Trophoblast cell (in vitro differentiated cells and primary cell): ENCODE data around the gene TBCK.
"Not testable (repeated sequence)": the region's sequence is repeated elsewhere in the genome, so short reads cannot be mapped to it uniquely, and the experiment has no call there.

Source experiments
- DNase-seq, 2 donors: peaks; one replicate each; pipeline ENCODE4 v3.0.0-alpha.2; 2016
- H2AFZ ChIP-seq: 2 replicates; pipeline ENCODE4 v1.6.1; 2013; ENCODE audit warnings: low read length, moderate library complexity, mild to moderate bottlenecking; ENCODE audit not compliant: insufficient read depth, poor library complexity
- H2AK5ac ChIP-seq: 2 replicates; pipeline ENCODE4 v1.6.1; 2013; ENCODE audit warnings: mild to moderate bottlenecking, low read length
- H2BK120ac ChIP-seq: 2 replicates; pipeline ENCODE4 v1.6.1; 2013; ENCODE audit warnings: low read length, mild to moderate bottlenecking, moderate library complexity; ENCODE audit not compliant: insufficient read depth, poor library complexity
- H2BK12ac ChIP-seq: 2 replicates; pipeline ENCODE4 v1.6.1; 2013; ENCODE audit warnings: mild to moderate bottlenecking, low read length, moderate library complexity
- H2BK5ac ChIP-seq: 2 replicates; pipeline ENCODE4 v1.6.1; 2013; ENCODE audit warnings: low read length, low read depth, moderate library complexity, mild to moderate bottlenecking; ENCODE audit not compliant: poor library complexity
- H3K14ac ChIP-seq: 2 replicates; pipeline ENCODE4 v1.6.1; 2013; ENCODE audit warnings: mild to moderate bottlenecking, low read length
- H3K18ac ChIP-seq: 2 replicates; pipeline ENCODE4 v1.6.1; 2013; ENCODE audit warnings: mild to moderate bottlenecking, low read length
- H3K23ac ChIP-seq: 2 replicates; pipeline ENCODE4 v1.6.1; 2013; ENCODE audit warnings: low read length
- H3K27ac ChIP-seq: 2 replicates; pipeline ENCODE4 v1.5.1; 2013; ENCODE audit warnings: low read depth, mild to moderate bottlenecking, inconsistent platforms, low read length, moderate library complexity
- H3K27me3 ChIP-seq: 2 replicates; pipeline ENCODE4 v1.6.1; 2013; ENCODE audit warnings: inconsistent platforms, mild to moderate bottlenecking, low read length, moderate library complexity; ENCODE audit not compliant: insufficient read depth
- H3K36me3 ChIP-seq, 2 experiments: 1 replicate in 1 of 2; 2 replicates in 1 of 2; pipeline ENCODE4 v1.6.1; 2013; ENCODE audit warnings: low read length in 2 of 2, mild to moderate bottlenecking in 2 of 2, moderate library complexity in 1 of 2; ENCODE audit not compliant: insufficient read depth in 2 of 2, control insufficient read depth in 1 of 2
- H3K4ac ChIP-seq: 2 replicates; pipeline ENCODE4 v1.6.1; 2013; ENCODE audit warnings: low read depth, mild to moderate bottlenecking, low read length, moderate library complexity
- H3K4me1 ChIP-seq, 2 experiments: 1 replicate in 1 of 2; 2 replicates in 1 of 2; pipeline ENCODE4 v1.6.1; 2013; ENCODE audit warnings: low read length in 2 of 2, mild to moderate bottlenecking in 2 of 2, moderate library complexity in 1 of 2; ENCODE audit not compliant: insufficient read depth in 2 of 2, control insufficient read depth in 1 of 2
- H3K4me2 ChIP-seq: 2 replicates; pipeline ENCODE4 v1.6.1; 2013; ENCODE audit warnings: inconsistent platforms, mild to moderate bottlenecking, low read length, moderate library complexity
- H3K4me3 ChIP-seq: 2 replicates; pipeline ENCODE4 v1.5.1; 2013; ENCODE audit warnings: mild to moderate bottlenecking, low read depth, low read length, inconsistent platforms
- H3K79me1 ChIP-seq: one replicate; pipeline ENCODE4 v1.6.1; 2013; ENCODE audit warnings: low read length
- H3K79me2 ChIP-seq: 2 replicates; pipeline ENCODE4 v1.6.1; 2013; ENCODE audit warnings: low read length, mild to moderate bottlenecking; ENCODE audit not compliant: control insufficient read depth, insufficient read depth, poor library complexity
- H3K9ac ChIP-seq: 2 replicates; pipeline ENCODE4 v1.6.1; 2013; ENCODE audit warnings: mild to moderate bottlenecking, low read length
- H3K9me3 ChIP-seq: 2 replicates; pipeline ENCODE4 v1.6.1; 2013; ENCODE audit warnings: low read depth, mild to moderate bottlenecking, control low read depth, inconsistent platforms, low read length; ENCODE audit not compliant: insufficient read depth
- H4K12ac ChIP-seq: 2 replicates; pipeline ENCODE4 v1.6.1; 2013; ENCODE audit warnings: low read depth, mild to moderate bottlenecking, low read length, moderate library complexity
- H4K8ac ChIP-seq: 2 replicates; pipeline ENCODE4 v1.6.1; 2013; ENCODE audit warnings: low read depth, mild to moderate bottlenecking, low read length, moderate library complexity
- H4K91ac ChIP-seq: one replicate; pipeline ENCODE4 v1.6.1; 2013; ENCODE audit warnings: low read depth, mild to moderate bottlenecking, low read length, moderate library complexity
- WGBS: extraction: QIAGEN DNeasy Blood & Tissue Kit; methylation state at CpG from one replicate; pipeline ENCODE4 v1.1.7; 2013; ENCODE audit warnings: missing lambda C conversion rate; ENCODE audit not compliant: insufficient read length, insufficient coverage; ENCODE audit errors: extremely low coverage; 5-methylcytosine and 5-hydroxymethylcytosine counted together

Gene TBCK

GRCh38 chr4:106119949-106120555, 196.0 kb downstream of the TBCK start:
- not testable (repeated sequence) for H3K4ac ChIP-seq, H4K91ac ChIP-seq, H3K27me3 ChIP-seq, DNase-seq, H3K4me3 ChIP-seq, H2AK5ac ChIP-seq, H2BK12ac ChIP-seq, H3K4me2 ChIP-seq, H3K18ac ChIP-seq, H2BK120ac ChIP-seq, H3K4me1 ChIP-seq, H3K23ac ChIP-seq, H2BK5ac ChIP-seq, H3K79me2 ChIP-seq, H3K79me1 ChIP-seq, H4K12ac ChIP-seq, H3K36me3 ChIP-seq, H4K8ac ChIP-seq, H3K9ac ChIP-seq, H2AFZ ChIP-seq, H3K27ac ChIP-seq, H3K14ac ChIP-seq, H3K9me3 ChIP-seq
- no CpG with 5 or more reads among the region's 28 CpGs for WGBS

DNA sequence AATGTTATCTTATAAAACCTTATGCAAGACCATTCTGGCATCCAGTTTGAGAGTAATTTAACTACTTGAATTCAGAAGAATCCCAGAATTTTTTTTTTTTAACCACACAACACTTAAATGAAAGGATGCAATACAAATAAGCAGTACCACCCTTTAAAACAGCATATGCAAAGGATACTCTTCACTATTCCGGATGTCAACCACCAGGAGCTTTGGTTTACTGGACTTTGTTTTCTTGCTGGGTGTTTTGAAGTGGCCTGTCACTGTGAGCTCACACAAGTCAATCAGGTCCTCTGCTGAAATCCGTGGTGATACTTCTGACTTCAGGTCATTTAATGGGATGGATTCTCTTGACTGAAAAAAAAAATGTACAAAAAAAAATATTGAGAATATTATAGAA, 200.0 kb downstream of the TBCK start:
- no peak overlapping the region for H3K27ac ChIP-seq
- H3K4me2 ChIP-seq: no peak overlapping the region
- no CpG with 5 or more reads among the region's 2 CpGs for WGBS
- no peak overlapping the region for H2BK5ac ChIP-seq
- no peaks in the 10 kb centered on the region for H3K4me1 ChIP-seq
- H3K79me2 ChIP-seq: no peaks in the 10 kb centered on the region
- no peaks in the 10 kb centered on the region for H3K9me3 ChIP-seq
- no peak overlapping the region for H4K91ac ChIP-seq
- H3K9ac ChIP-seq: no peak overlapping the region
- no peaks in the 10 kb centered on the region for H3K79me1 ChIP-seq
- peaks cover 2 to 6% of the 10 kb centered on the region in 2 experiments for H3K36me3 ChIP-seq
- no peak overlapping the region for H3K4ac ChIP-seq
- H2AK5ac ChIP-seq: no peak overlapping the region
- H2BK120ac ChIP-seq: no peak overlapping the region
- H2AFZ ChIP-seq: no peak overlapping the region
- no peak overlapping the region for H3K4me3 ChIP-seq
- no peak overlapping the region for H3K18ac ChIP-seq
- H2BK12ac ChIP-seq: no peak overlapping the region
- no peak overlapping the region for H4K12ac ChIP-seq
- no peak overlapping the region for H4K8ac ChIP-seq
- H3K27me3 ChIP-seq: no peaks in the 10 kb centered on the region
- no peak overlapping the region for H3K23ac ChIP-seq
- no peak overlapping the region for H3K14ac ChIP-seq
- DNase-seq: no peak

- H3K79me2 ChIP-seq: no peaks in the 10 kb centered on the region
- H2BK12ac ChIP-seq: no peak overlapping the region
- no peak overlapping the region for H3K4me2 ChIP-seq
- no peaks in the 10 kb centered on the region for H3K79me1 ChIP-seq
- no CpG with 5 or more reads among the region's 8 CpGs for WGBS
- H2AK5ac ChIP-seq: no peak overlapping the region
- no peak overlapping the region for H4K91ac ChIP-seq
- no peaks in the 10 kb centered on the region for H3K27me3 ChIP-seq
- H3K9me3 ChIP-seq: peaks cover 3% of the 10 kb centered on the region
- H3K36me3 ChIP-seq: peaks cover 4 to 11% of the 10 kb centered on the region in 2 experiments
- no peak overlapping the region for H3K18ac ChIP-seq
- peak; percentile 8 to 41 for DNase-seq
- no peak overlapping the region for H4K12ac ChIP-seq
- H2BK5ac ChIP-seq: no peak overlapping the region
- H3K27ac ChIP-seq: no peak overlapping the region
- H2AFZ ChIP-seq: no peak overlapping the region
- H3K4me1 ChIP-seq: no peaks in the 10 kb centered on the region
- no peak overlapping the region for H3K4ac ChIP-seq
- no peak overlapping the region for H3K4me3 ChIP-seq
- H3K14ac ChIP-seq: no peak overlapping the region
- no peak overlapping the region for H4K8ac ChIP-seq
- H3K23ac ChIP-seq: no peak overlapping the region
- no peak overlapping the region for H2BK120ac ChIP-seq
- H3K9ac ChIP-seq: no peak overlapping the region
These were observed 201.7 kb downstream of the TBCK start for GRCh38 chr4:106114270-106114669.

GRCh38 chr4:106111778-106112469, 204.1 kb downstream of the TBCK start:
- not testable (repeated sequence) for H3K9ac ChIP-seq, H2BK12ac ChIP-seq, H3K4me2 ChIP-seq, H3K18ac ChIP-seq, H3K9me3 ChIP-seq, H3K27me3 ChIP-seq, H3K23ac ChIP-seq, H3K4me1 ChIP-seq, H3K79me2 ChIP-seq, H2BK5ac ChIP-seq, H3K27ac ChIP-seq, H3K14ac ChIP-seq, H3K4me3 ChIP-seq, H4K12ac ChIP-seq, H4K91ac ChIP-seq, H3K4ac ChIP-seq, H4K8ac ChIP-seq, H3K79me1 ChIP-seq, H2BK120ac ChIP-seq, H2AK5ac ChIP-seq, H2AFZ ChIP-seq
- peak in 1 of 2 donors; percentile 18 for DNase-seq
- no CpG with 5 or more reads among the region's 2 CpGs for WGBS
- H3K36me3 ChIP-seq: peaks cover 4 to 11% of the 10 kb centered on the region in 2 experiments
